Bronchial epithelial cell (primary cell): Measurements from ENCODE around the gene USP5. TPM values are rescaled to one million over a fixed set of nuclear protein-coding genes. Genes with fewer than 3 reads are reported as not detected.

Experiments
- DNase-seq: peaks from one replicate; pipeline ENCODE4 v3.0.0-alpha.2; 2010; ENCODE audit warnings: low read depth
- FAIRE-seq: peaks from 2 replicates; lab custom pipeline; 2011; peaks lifted over from hg19 to GRCh38; lab: Jason Lieb, UNC
- H3K27me3 ChIP-seq: 2 replicates; pipeline ENCODE4 v1.5.1; 2011; ENCODE audit warnings: low read length; ENCODE audit not compliant: control insufficient read depth, insufficient read depth
- H3K36me3 ChIP-seq: 2 replicates; pipeline ENCODE4 v1.5.1; 2011; ENCODE audit warnings: low read length; ENCODE audit not compliant: control insufficient read depth, insufficient read depth
- H3K4me3 ChIP-seq: 2 replicates; pipeline ENCODE4 v1.5.1; 2011; ENCODE audit warnings: mild to moderate bottlenecking, low read depth, low read length, control low read depth
- CTCF ChIP-seq: IDR thresholded peaks from 2 replicates; pipeline ENCODE4 v1.5.1; 2011; ENCODE audit warnings: mild to moderate bottlenecking, moderate library complexity, low read length, control low read depth, inconsistent platforms; ENCODE audit not compliant: insufficient read depth, severe bottlenecking
- total RNA-seq: library from RNA; depleted of rRNA; stranded (reverse); fragments of >200 nt; gene quantifications from 2 replicates; pipeline ENCODE4 v1.2.1, GENCODE V29; 2014

USP5 gene
- total RNA-seq, 1 donor from 2014 or later = 45.0 TPM

- H3K27me3 ChIP-seq = peaks cover 23% of the 10 kb centered on the region
- FAIRE-seq = peak; percentile 98
- DNase-seq = no peak
- no peak overlapping the region for H3K4me3 ChIP-seq
- H3K36me3 ChIP-seq = no peaks in the 10 kb centered on the region
- TF ChIP-seq CTCF = no peak
Measured at GRCh38 chr12:6819106-6820030, 32.6 kb upstream of the USP5 start.

GRCh38 chr12:6820166-6820565 is 31.8 kb upstream of the USP5 start:
- no peak for DNase-seq
- peaks cover 23% of the 10 kb centered on the region for H3K27me3 ChIP-seq
- no peak for FAIRE-seq
- H3K36me3 ChIP-seq = no peaks in the 10 kb centered on the region
- H3K4me3 ChIP-seq = no peak overlapping the region
- TF ChIP-seq CTCF = no peak

GRCh38 chr12:6821591-6822425 is 30.1 kb upstream of the USP5 start, which contains the start of gene GPR162:
Gene GPR162, plus strand, starts transcription at chr12:6821821. Its CDS starts 2,078 bp downstream, at chr12:6823899.
- FAIRE-seq = no peak
- peaks cover 23% of the 10 kb centered on the region for H3K27me3 ChIP-seq
- TF ChIP-seq CTCF = no peak
- H3K4me3 ChIP-seq = peak within 1 kb of the TSS; percentile 14
- DNase-seq = no peak
- no peaks in the 10 kb centered on the region for H3K36me3 ChIP-seq

GRCh38 chr12:6822426-6823135 is 29.4 kb upstream of the USP5 start:
- Histone ChIP-seq H3K27me3 (peaks cover 23% of the 10 kb centered on the region), H3K4me3 (no peak overlapping the region), H3K36me3 (no peaks in the 10 kb centered on the region)
- no peak for DNase-seq
- FAIRE-seq = no peak
- no peak for TF ChIP-seq CTCF

- Histone ChIP-seq H3K27me3 (peaks cover 23% of the 10 kb centered on the region), H3K36me3 (no peaks in the 10 kb centered on the region), H3K4me3 (no peak overlapping the region)
- no peak for TF ChIP-seq CTCF
- DNase-seq (no peak), FAIRE-seq (peak; percentile 66)
Measured at GRCh38 chr12:6823182-6824084, 28.5 kb upstream of the USP5 start.
